ENCODE results near the gene OCA2.

- TF ChIP-seq CTCF (IDR thresholded peaks at IDR 0.05) (no peak), POLR2A (IDR thresholded peaks at IDR 0.05) (no peak)
Observed at GRCh38 chr15:28082891-28083684, 16.0 kb downstream of the OCA2 start.
